ENCODE measurements around the gene SND1. TPM values are rescaled to one million over a fixed set of nuclear protein-coding genes. Genes with fewer than 3 reads are reported as not detected.
A peak's percentile ranks its signal among the peaks of the same experiment; 100 is the strongest.

The SND1 gene
- total RNA-seq, 2 experiments from 2014 or later = 193 to 214 TPM

GRCh38 chr7:128055637-128056036, 403.6 kb downstream of the SND1 start:
- no peak overlapping the region for H3K4me3 Mint-ChIP-seq
- ChIA-PET POLR2A (no interaction called here), CTCF (interaction anchor here (0.6 kb wide), 1 partner anchor 10 kb away, joined by 3 read pairs; no protein-coding TSS in a partner anchor)
- ATAC-seq = no peak
- no peak overlapping the region for H3K27ac Mint-ChIP-seq
- no peaks in the 10 kb centered on the region for H3K9me3 Mint-ChIP-seq (ENCODE audit: low read depth)
- no peaks in the 10 kb centered on the region for H3K36me3 Mint-ChIP-seq (ENCODE audit: low read depth)
- intact Hi-C loops (cut with DNase I, micrococcal nuclease) = no loop called here
- no peak for DNase-seq
- no peaks in the 10 kb centered on the region for H3K27me3 Mint-ChIP-seq
- peaks cover 66% of the 10 kb centered on the region for H3K4me1 Mint-ChIP-seq

- Mint-ChIP-seq H3K9me3 (ENCODE audit: low read depth) (no peaks in the 10 kb centered on the region), H3K4me3 (no peak overlapping the region), H3K36me3 (ENCODE audit: low read depth) (no peaks in the 10 kb centered on the region), H3K27ac (no peak overlapping the region), H3K27me3 (no peaks in the 10 kb centered on the region), H3K4me1 (peaks cover 63% of the 10 kb centered on the region)
- intact Hi-C loops (cut with DNase I, micrococcal nuclease) = no loop called here
- POLR2A ChIA-PET = no interaction called here
- DNase-seq (no peak), ATAC-seq (no peak)
- CTCF ChIA-PET = no interaction called here
Measured at GRCh38 chr7:128056901-128057300, 404.9 kb downstream of the SND1 start.

GRCh38 chr7:128057909-128058308, 405.9 kb downstream of the SND1 start:
- Mint-ChIP-seq H3K9me3 (ENCODE audit: low read depth) (no peaks in the 10 kb centered on the region), H3K4me1 (peaks cover 56% of the 10 kb centered on the region), H3K27me3 (no peaks in the 10 kb centered on the region), H3K4me3 (no peak overlapping the region), H3K27ac (no peak overlapping the region), H3K36me3 (ENCODE audit: low read depth) (no peaks in the 10 kb centered on the region)
- ChIA-PET POLR2A (no interaction called here), CTCF (interaction anchor here (0.6 to 1.1 kb wide), 2 partner anchors 8 to 11 kb away, joined by 3 to 4 read pairs; no protein-coding TSS in a partner anchor)
- ATAC-seq (peak; percentile 23), DNase-seq (no peak)
- intact Hi-C loops (cut with DNase I, micrococcal nuclease) = no loop called here

GRCh38 chr7:128059143-128059988, 407.4 kb downstream of the SND1 start:
- H3K9me3 Mint-ChIP-seq (ENCODE audit: low read depth) = no peaks in the 10 kb centered on the region
- intact Hi-C loops (cut with DNase I, micrococcal nuclease) = no loop called here
- peaks cover 4% of the 10 kb centered on the region for H3K36me3 Mint-ChIP-seq (ENCODE audit: low read depth)
- no peak for DNase-seq
- ChIA-PET CTCF (interaction anchor here (0.6 to 1.2 kb wide), 4 partner anchors 9 to 150 kb away, joined by 3 read pairs; no protein-coding TSS in a partner anchor), POLR2A (no interaction called here)
- H3K4me3 Mint-ChIP-seq = no peak overlapping the region
- peaks cover 52% of the 10 kb centered on the region for H3K4me1 Mint-ChIP-seq
- H3K27me3 Mint-ChIP-seq = no peaks in the 10 kb centered on the region
- peak; percentile 85 for ATAC-seq
- peak overlapping the region; percentile 53 for H3K27ac Mint-ChIP-seq

GRCh38 chr7:128060018-128060417, 408.0 kb downstream of the SND1 start:
- POLR2A ChIA-PET = no interaction called here
- ATAC-seq = no peak
- no peak for DNase-seq
- peak overlapping the region; percentile 57 for H3K27ac Mint-ChIP-seq
- H3K36me3 Mint-ChIP-seq (ENCODE audit: low read depth) = peaks cover 4% of the 10 kb centered on the region
- no peak overlapping the region for H3K4me3 Mint-ChIP-seq
- no peaks in the 10 kb centered on the region for H3K27me3 Mint-ChIP-seq
- CTCF ChIA-PET = interaction anchor here (0.7 to 1.2 kb wide), 3 partner anchors 9 to 150 kb away, joined by 3 read pairs; no protein-coding TSS in a partner anchor
- H3K9me3 Mint-ChIP-seq (ENCODE audit: low read depth) = no peaks in the 10 kb centered on the region
- intact Hi-C loops (cut with DNase I, micrococcal nuclease) = no loop called here
- peaks cover 54% of the 10 kb centered on the region for H3K4me1 Mint-ChIP-seq

- H3K27ac Mint-ChIP-seq = no peak overlapping the region
- ATAC-seq (no peak), DNase-seq (no peak)
- H3K9me3 Mint-ChIP-seq (ENCODE audit: low read depth) = no peaks in the 10 kb centered on the region
- intact Hi-C loops (cut with DNase I, micrococcal nuclease) = no loop called here
- H3K4me1 Mint-ChIP-seq = peaks cover 50% of the 10 kb centered on the region
- no peaks in the 10 kb centered on the region for H3K27me3 Mint-ChIP-seq
- peaks cover 4% of the 10 kb centered on the region for H3K36me3 Mint-ChIP-seq (ENCODE audit: low read depth)
- ChIA-PET CTCF (interaction anchor here (0.5 kb wide), 1 partner anchor 1221 kb away, joined by 3 read pairs; no protein-coding TSS in a partner anchor), POLR2A (no interaction called here)
- no peak overlapping the region for H3K4me3 Mint-ChIP-seq
Measured at GRCh38 chr7:128063088-128063487, 411.1 kb downstream of the SND1 start.

GRCh38 chr7:128065872-128066271, 413.9 kb downstream of the SND1 start:
- ChIA-PET CTCF (interaction anchor here (0.6 kb wide), 1 partner anchor 264 kb away, joined by 3 read pairs; no protein-coding TSS in a partner anchor), POLR2A (no interaction called here)
- no peaks in the 10 kb centered on the region for H3K9me3 Mint-ChIP-seq (ENCODE audit: low read depth)
- H3K4me1 Mint-ChIP-seq = peaks cover 31% of the 10 kb centered on the region
- no peak for ATAC-seq
- DNase-seq = no peak
- H3K27ac Mint-ChIP-seq = no peak overlapping the region
- no peak overlapping the region for H3K4me3 Mint-ChIP-seq
- intact Hi-C loops (cut with DNase I, micrococcal nuclease) = no loop called here
- peaks cover 4% of the 10 kb centered on the region for H3K36me3 Mint-ChIP-seq (ENCODE audit: low read depth)
- H3K27me3 Mint-ChIP-seq = no peaks in the 10 kb centered on the region

GRCh38 chr7:128066395-128066794, 414.4 kb downstream of the SND1 start:
- Mint-ChIP-seq H3K27ac (no peak overlapping the region), H3K9me3 (ENCODE audit: low read depth) (no peaks in the 10 kb centered on the region), H3K36me3 (ENCODE audit: low read depth) (peaks cover 4% of the 10 kb centered on the region), H3K4me1 (peaks cover 31% of the 10 kb centered on the region), H3K27me3 (no peaks in the 10 kb centered on the region), H3K4me3 (no peak overlapping the region)
- POLR2A ChIA-PET = no interaction called here
- CTCF ChIA-PET = no interaction called here
- ATAC-seq (no peak), DNase-seq (no peak)
- intact Hi-C loops (cut with DNase I, micrococcal nuclease) = no loop called here

- POLR2A ChIA-PET = no interaction called here
Measured at GRCh38 chr7:128066858-128067257, 414.9 kb downstream of the SND1 start.

GRCh38 chr7:128067983-128068382, 416.0 kb downstream of the SND1 start:
- Mint-ChIP-seq H3K36me3 (ENCODE audit: low read depth) (peaks cover 4% of the 10 kb centered on the region), H3K27me3 (no peaks in the 10 kb centered on the region), H3K4me3 (no peak overlapping the region), H3K4me1 (peaks cover 31% of the 10 kb centered on the region), H3K27ac (no peak overlapping the region), H3K9me3 (ENCODE audit: low read depth) (no peaks in the 10 kb centered on the region)
- no peak for ATAC-seq
- intact Hi-C loops (cut with DNase I, micrococcal nuclease) = no loop called here
- POLR2A ChIA-PET = no interaction called here
- DNase-seq = no peak
- CTCF ChIA-PET = no interaction called here

More at GRCh38 chr7:128066858-128067257, 414.9 kb downstream of the SND1 start:
- no peaks in the 10 kb centered on the region for H3K27me3 Mint-ChIP-seq
- no peak overlapping the region for H3K27ac Mint-ChIP-seq
- H3K4me1 Mint-ChIP-seq = peaks cover 33% of the 10 kb centered on the region
- intact Hi-C loops (cut with DNase I, micrococcal nuclease) = no loop called here
- H3K4me3 Mint-ChIP-seq = no peak overlapping the region
- no peak for DNase-seq
- H3K9me3 Mint-ChIP-seq (ENCODE audit: low read depth) = no peaks in the 10 kb centered on the region
- peaks cover 4% of the 10 kb centered on the region for H3K36me3 Mint-ChIP-seq (ENCODE audit: low read depth)
- ATAC-seq = no peak
- CTCF ChIA-PET = no interaction called here

- CTCF ChIA-PET = interaction anchor here (0.6 to 1.3 kb wide), 3 partner anchors 9 to 140 kb away, joined by 3 to 7 read pairs (median 4); no protein-coding TSS in a partner anchor
- Mint-ChIP-seq H3K4me3 (no peak overlapping the region), H3K4me1 (peaks cover 31% of the 10 kb centered on the region), H3K36me3 (ENCODE audit: low read depth) (peaks cover under 1% of the 10 kb centered on the region), H3K9me3 (ENCODE audit: low read depth) (no peaks in the 10 kb centered on the region), H3K27ac (no peak overlapping the region), H3K27me3 (no peaks in the 10 kb centered on the region)
- POLR2A ChIA-PET = interaction anchor here (0.6 kb wide), 1 partner anchor 131 kb away, joined by 3 read pairs; no protein-coding TSS in a partner anchor
- ATAC-seq = no peak
- intact Hi-C loops (cut with DNase I, micrococcal nuclease) = no loop called here
- no peak for DNase-seq
Measured at GRCh38 chr7:128068785-128069184, 416.8 kb downstream of the SND1 start.
